Ovary (tissue), 3 donors: ENCODE data around the gene THADA.

Experiments used
- EP300 ChIP-seq: sonication (generic); formaldehyde crosslinking; IDR thresholded peaks from one replicate; pipeline ENCODE4 v1.6.1; 2017; ENCODE audit warnings: antibody characterized with exemption
- POLR2A ChIP-seq: fragments of 450-650 bp; IDR thresholded peaks from one replicate; pipeline ENCODE4 v1.6.1; 2017; ENCODE audit warnings: antibody characterized with exemption, mild to moderate bottlenecking, moderate library complexity
- TF ChIP-seq, protein P1 (sequence below), 3 donors: fragments of 450-650 bp in 2 of 3; fragments of 200-600 bp in 1 of 3; IDR thresholded peaks; one replicate each; pipeline versions ENCODE4 v1.5.1 to v1.8.0; 2016 to 2022; ENCODE audit warnings: antibody characterized with exemption in 3 of 3, mild to moderate bottlenecking in 1 of 3
- donor health status: DM: no; HTN: no; CAD: no.

DNA sequence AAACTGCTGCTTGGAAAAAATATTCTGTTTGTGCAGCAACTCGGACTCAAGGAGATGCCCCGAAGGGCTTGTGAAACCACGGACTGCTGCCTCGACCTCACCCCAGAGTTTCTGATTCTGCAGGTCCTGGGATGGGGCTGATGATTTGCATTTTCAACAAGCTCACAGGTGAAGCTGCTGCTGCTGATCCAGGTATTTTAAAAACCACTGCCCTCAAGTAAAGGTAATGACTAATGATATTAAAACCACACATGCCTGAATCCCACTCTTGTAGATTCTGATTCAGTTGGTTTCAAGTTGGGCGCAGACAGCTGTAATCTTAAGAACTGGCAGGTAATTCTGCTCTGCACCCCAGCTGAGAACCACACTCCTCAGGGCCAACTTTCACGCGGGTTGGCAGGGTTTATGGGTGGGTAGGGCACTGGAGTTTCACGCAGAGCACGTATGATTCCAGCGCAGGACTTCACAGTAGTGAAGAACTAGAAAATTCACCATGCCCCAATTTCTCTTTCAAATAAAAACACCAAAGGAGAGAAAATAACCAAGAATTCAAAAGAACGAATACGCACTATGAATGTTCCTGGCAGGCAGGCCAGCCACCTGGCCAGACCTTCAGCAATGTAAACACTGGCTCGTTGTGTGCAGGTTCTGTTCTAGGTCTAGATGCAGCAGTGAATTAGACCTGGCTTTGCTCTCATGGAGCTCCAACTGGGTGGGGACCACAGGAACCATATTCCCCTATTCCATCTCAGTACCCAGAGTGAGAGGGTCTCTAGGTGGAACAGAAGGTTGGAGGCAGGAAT lies 294.9 kb downstream of the THADA start:
- TF ChIP-seq POLR2A, result no peak
- TF ChIP-seq, protein P1, sequence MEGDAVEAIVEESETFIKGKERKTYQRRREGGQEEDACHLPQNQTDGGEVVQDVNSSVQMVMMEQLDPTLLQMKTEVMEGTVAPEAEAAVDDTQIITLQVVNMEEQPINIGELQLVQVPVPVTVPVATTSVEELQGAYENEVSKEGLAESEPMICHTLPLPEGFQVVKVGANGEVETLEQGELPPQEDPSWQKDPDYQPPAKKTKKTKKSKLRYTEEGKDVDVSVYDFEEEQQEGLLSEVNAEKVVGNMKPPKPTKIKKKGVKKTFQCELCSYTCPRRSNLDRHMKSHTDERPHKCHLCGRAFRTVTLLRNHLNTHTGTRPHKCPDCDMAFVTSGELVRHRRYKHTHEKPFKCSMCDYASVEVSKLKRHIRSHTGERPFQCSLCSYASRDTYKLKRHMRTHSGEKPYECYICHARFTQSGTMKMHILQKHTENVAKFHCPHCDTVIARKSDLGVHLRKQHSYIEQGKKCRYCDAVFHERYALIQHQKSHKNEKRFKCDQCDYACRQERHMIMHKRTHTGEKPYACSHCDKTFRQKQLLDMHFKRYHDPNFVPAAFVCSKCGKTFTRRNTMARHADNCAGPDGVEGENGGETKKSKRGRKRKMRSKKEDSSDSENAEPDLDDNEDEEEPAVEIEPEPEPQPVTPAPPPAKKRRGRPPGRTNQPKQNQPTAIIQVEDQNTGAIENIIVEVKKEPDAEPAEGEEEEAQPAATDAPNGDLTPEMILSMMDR (IDR thresholded peaks at IDR 0.05), result no peak
- no peak for TF ChIP-seq EP300
